ENCODE data around the gene ACOT7.

- TF ChIP-seq CTCF (IDR thresholded peaks at IDR 0.05) (no peak), POLR2A (IDR thresholded peaks at IDR 0.05) (no peak)
These were observed 34.1 kb downstream of the ACOT7 start for GRCh38 chr1:6359216-6360116.

Data from lower leg skin (tissue), 3 donors.